Right atrium auricular region (tissue), 2 donors: ENCODE data around the gene CDC42EP2. TPM values are rescaled to one million over a fixed set of nuclear protein-coding genes. Genes with fewer than 3 reads are reported as not detected.
"Not testable (repeated sequence)": the region's sequence is repeated elsewhere in the genome, so short reads cannot be mapped to it uniquely, and the experiment has no call there.

Experiments used
- DNase-seq: peaks from one replicate; pipeline ENCODE4 v3.0.0-alpha.2; 2019; ENCODE audit warnings: low spot score
- H3K27ac ChIP-seq, 2 donors: fragments of 200-600 bp; sonication (generic); 1 replicate in 1 of 2; 2 replicates in 1 of 2; pipeline ENCODE4 v1.5.1; 2016 to 2019
- H3K27me3 ChIP-seq, 2 donors: fragments of 200-600 bp; sonication (generic); one replicate each; pipeline versions ENCODE4 v1.5.1 to v1.6.0; 2017 to 2019
- H3K36me3 ChIP-seq: fragments of 200-600 bp; sonication (generic); one replicate; pipeline ENCODE4 v1.5.1; 2016
- H3K4me1 ChIP-seq, 2 donors: fragments of 200-600 bp; sonication (generic); one replicate each; pipeline versions ENCODE4 v1.5.1 to v1.6.0; 2017 to 2019
- H3K4me3 ChIP-seq, 2 donors: fragments of 200-600 bp; sonication (generic); 1 replicate in 1 of 2; 2 replicates in 1 of 2; pipeline ENCODE4 v1.5.1; 2017 to 2019; ENCODE audit warnings: mild to moderate bottlenecking in 1 of 2, moderate library complexity in 1 of 2
- H3K9me3 ChIP-seq, 2 donors: fragments of 200-600 bp; sonication (generic); one replicate each; pipeline ENCODE4 v1.5.1; 2019
- CTCF ChIP-seq, 2 donors: fragments of 200-600 bp; sonication (generic); IDR thresholded peaks; one replicate each; pipeline ENCODE4 v1.5.1; 2019; ENCODE audit warnings: antibody characterized with exemption in 2 of 2
- total RNA-seq, 2 donors: library from RNA; depleted of rRNA; stranded (reverse); fragments of >200 nt; gene quantifications; one replicate each; pipeline ENCODE4 v1.1.0, GENCODE V29; 2016

Gene CDC42EP2
- total RNA-seq, 2 donors from 2014 or later: 14.4 to 31.0 TPM

GRCh38 chr11:65325435-65325834, 10.8 kb downstream of the CDC42EP2 start:
- H3K27me3 ChIP-seq: no peaks in the 10 kb centered on the region
- no peaks in the 10 kb centered on the region for H3K9me3 ChIP-seq
- peaks cover 0 to 30% of the 10 kb centered on the region in 2 donors for H3K4me1 ChIP-seq
- no peak for DNase-seq
- no peak overlapping the region for H3K27ac ChIP-seq
- H3K4me3 ChIP-seq: no peak overlapping the region
- TF ChIP-seq CTCF (IDR thresholded peaks at IDR 0.05): no peak
- peaks cover 25% of the 10 kb centered on the region for H3K36me3 ChIP-seq

GRCh38 chr11:65327021-65327420, 12.4 kb downstream of the CDC42EP2 start:
- peaks cover 0 to 15% of the 10 kb centered on the region in 2 donors for H3K4me1 ChIP-seq
- no peak overlapping the region for H3K27ac ChIP-seq
- no peaks in the 10 kb centered on the region for H3K27me3 ChIP-seq
- no peaks in the 10 kb centered on the region for H3K9me3 ChIP-seq
- DNase-seq: no peak
- no peak overlapping the region for H3K4me3 ChIP-seq
- no peak for TF ChIP-seq CTCF (IDR thresholded peaks at IDR 0.05)
- H3K36me3 ChIP-seq: peaks cover 9% of the 10 kb centered on the region

GRCh38 chr11:65329478-65329877, 14.8 kb downstream of the CDC42EP2 start:
- H3K36me3 ChIP-seq: no peaks in the 10 kb centered on the region
- no peaks in the 10 kb centered on the region for H3K27me3 ChIP-seq
- TF ChIP-seq CTCF (IDR thresholded peaks at IDR 0.05): no peak
- DNase-seq: no peak
- peaks cover 0 to 15% of the 10 kb centered on the region in 2 donors for H3K4me1 ChIP-seq
- H3K9me3 ChIP-seq: no peaks in the 10 kb centered on the region
- H3K4me3 ChIP-seq: no peak overlapping the region
- no peak overlapping the region for H3K27ac ChIP-seq

GRCh38 chr11:65329944-65330403, 15.3 kb downstream of the CDC42EP2 start:
- H3K27ac ChIP-seq: no peak overlapping the region
- H3K4me3 ChIP-seq: no peak overlapping the region
- peaks cover 0 to 20% of the 10 kb centered on the region in 2 donors for H3K4me1 ChIP-seq
- no peaks in the 10 kb centered on the region for H3K9me3 ChIP-seq
- peak; percentile 95 for DNase-seq
- no peaks in the 10 kb centered on the region for H3K36me3 ChIP-seq
- H3K27me3 ChIP-seq: no peaks in the 10 kb centered on the region
- TF ChIP-seq CTCF (IDR thresholded peaks at IDR 0.05): peak; percentile 69 to 88

GRCh38 chr11:65330544-65330943, 15.9 kb downstream of the CDC42EP2 start:
- no peak for TF ChIP-seq CTCF (IDR thresholded peaks at IDR 0.05)

GRCh38 chr11:65332591-65332990, 17.9 kb downstream of the CDC42EP2 start:
- H3K36me3 ChIP-seq, DNase-seq, H3K27ac ChIP-seq: not testable (repeated sequence)

More at GRCh38 chr11:65330544-65330943, 15.9 kb downstream of the CDC42EP2 start:
- Histone ChIP-seq H3K4me1 (peaks cover 0 to 26% of the 10 kb centered on the region in 2 donors), H3K27me3 (no peaks in the 10 kb centered on the region), H3K9me3 (no peaks in the 10 kb centered on the region), H3K4me3 (no peak overlapping the region), H3K27ac (no peak overlapping the region), H3K36me3 (no peaks in the 10 kb centered on the region)
- DNase-seq: no peak

More at GRCh38 chr11:65332591-65332990, 17.9 kb downstream of the CDC42EP2 start:
- not testable (repeated sequence) for H3K4me3 ChIP-seq, H3K9me3 ChIP-seq, H3K27me3 ChIP-seq
- peaks cover 0 to 31% of the 10 kb centered on the region in 2 donors for H3K4me1 ChIP-seq
